ENCODE results near the gene CATSPERZ.
"Not testable (repeated sequence)": the region's sequence is repeated elsewhere in the genome, so short reads cannot be mapped to it uniquely, and the experiment has no call there.

Gene CATSPERZ

GRCh38 chr11:64312947-64313346 lies 12.8 kb downstream of the CATSPERZ start:
- peaks cover 14% of the 10 kb centered on the region for H3K4me1 Mint-ChIP-seq
- H3K36me3 Mint-ChIP-seq (ENCODE audit: low read depth), result peaks cover 16% of the 10 kb centered on the region
- peak overlapping the region; percentile 52 to 76 (median 72) for H3K4me3 Mint-ChIP-seq
- no peak for TF ChIP-seq CTCF (IDR thresholded peaks at IDR 0.05; ENCODE audit: unreplicated experiment in 3 of 3)
- H3K27me3 Mint-ChIP-seq (ENCODE audit: low read depth), result no peaks in the 10 kb centered on the region
- no peaks in the 10 kb centered on the region for H3K9me3 Mint-ChIP-seq
- peak overlapping the region in 2 of 3 experiments; percentile 6 to 94 for H3K27ac Mint-ChIP-seq

- H3K4me1 Mint-ChIP-seq, result peaks cover 14% of the 10 kb centered on the region
- H3K27me3 Mint-ChIP-seq (ENCODE audit: low read depth), result no peaks in the 10 kb centered on the region
- H3K4me3 Mint-ChIP-seq, result peak overlapping the region; percentile 23 to 76 (median 72)
- peaks cover 16% of the 10 kb centered on the region for H3K36me3 Mint-ChIP-seq (ENCODE audit: low read depth)
- no peak for TF ChIP-seq CTCF (IDR thresholded peaks at IDR 0.05; ENCODE audit: unreplicated experiment in 3 of 3)
- no peaks in the 10 kb centered on the region for H3K9me3 Mint-ChIP-seq
- H3K27ac Mint-ChIP-seq, result peak overlapping the region in 2 of 3 experiments; percentile 6 to 94
Measured at GRCh38 chr11:64313491-64314145, 13.5 kb downstream of the CATSPERZ start.

GRCh38 chr11:64314146-64314804 lies 14.1 kb downstream of the CATSPERZ start:
- H3K4me3 Mint-ChIP-seq, result peak overlapping the region; percentile 52 to 70 (median 59)
- peaks cover 19% of the 10 kb centered on the region for H3K4me1 Mint-ChIP-seq
- no peaks in the 10 kb centered on the region for H3K9me3 Mint-ChIP-seq
- H3K27me3 Mint-ChIP-seq (ENCODE audit: low read depth), result no peaks in the 10 kb centered on the region
- H3K27ac Mint-ChIP-seq, result peak overlapping the region in 2 of 3 experiments; percentile 51 to 63
- H3K36me3 Mint-ChIP-seq (ENCODE audit: low read depth), result peaks cover 16% of the 10 kb centered on the region
- peak in 2 of 3 experiments; percentile 5 to 10 for TF ChIP-seq CTCF (IDR thresholded peaks at IDR 0.05; ENCODE audit: unreplicated experiment in 3 of 3)

GRCh38 chr11:64314805-64315561 lies 14.8 kb downstream of the CATSPERZ start:
- TF ChIP-seq CTCF (IDR thresholded peaks at IDR 0.05; ENCODE audit: unreplicated experiment in 3 of 3), result no peak
- Mint-ChIP-seq H3K27me3 (ENCODE audit: low read depth) (no peaks in the 10 kb centered on the region), H3K4me3 (peak overlapping the region; percentile 56 to 72 (median 70)), H3K9me3 (no peaks in the 10 kb centered on the region), H3K36me3 (ENCODE audit: low read depth) (peaks cover 16% of the 10 kb centered on the region), H3K4me1 (peaks cover 21% of the 10 kb centered on the region), H3K27ac (no peak overlapping the region)

GRCh38 chr11:64315667-64316526 lies 15.7 kb downstream of the CATSPERZ start:
- not testable (repeated sequence) for H3K9me3 Mint-ChIP-seq; H3K27me3 Mint-ChIP-seq (ENCODE audit: low read depth)
- Mint-ChIP-seq H3K4me1 (peaks cover 21% of the 10 kb centered on the region), H3K27ac (peak overlapping the region in 2 of 3 experiments; percentile 100), H3K4me3 (peak overlapping the region; percentile 94 to 99 (median 96)), H3K36me3 (ENCODE audit: low read depth) (peaks cover 16% of the 10 kb centered on the region)
